SW 1271 (cell line): ENCODE data around the gene TWF2.

Experiments
- DNase-seq, 2 experiments: peaks; one replicate each; lab custom pipeline; 2025; lab: John Stamatoyannopoulos, UW

Gene TWF2

GRCh38 chr3:52181543-52181942 lies 57.4 kb downstream of the TWF2 start:
- DNase-seq = no peak
